H4 (cell line): ENCODE data around the gene PRIMA1. TPM values are rescaled to one million over a fixed set of nuclear protein-coding genes. Genes with fewer than 3 reads are reported as not detected.

Source experiments
- DNase-seq: peaks from one replicate; pipeline ENCODE4 v3.0.0-alpha.2; 2015; ENCODE audit warnings: low spot score
- total RNA-seq: library from RNA; depleted of rRNA; stranded (reverse); fragments of >200 nt; shearing (Covaris generic); gene quantifications from 2 replicates; pipeline ENCODE4 v1.2.3, GENCODE V29; 2014

The PRIMA1 gene
- total RNA-seq, 1 experiment from 2014 or later = 0.04 TPM

GRCh38 chr14:93732524-93732923 lies 55.8 kb downstream of the PRIMA1 start:
- no peak for DNase-seq

DNA sequence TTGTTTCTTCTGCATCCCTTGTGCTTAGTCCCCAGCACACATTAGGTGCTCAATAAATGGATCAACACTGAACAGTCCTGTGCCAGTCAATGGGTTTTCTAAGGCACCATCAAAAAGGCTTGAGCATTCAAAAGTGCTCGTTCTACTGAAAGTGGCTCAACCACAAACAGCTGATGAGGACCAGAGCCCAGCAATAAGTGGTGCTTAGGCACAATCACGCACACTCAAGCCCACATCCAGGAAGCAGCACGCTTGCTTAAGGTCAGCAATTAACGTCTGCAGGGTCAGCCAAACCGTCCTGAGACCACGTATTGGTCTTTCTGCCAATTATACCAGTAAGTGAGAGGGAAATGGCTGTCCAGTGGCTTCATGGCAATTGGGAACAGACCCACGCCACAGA lies 56.5 kb downstream of the PRIMA1 start:
- DNase-seq = no peak

DNA sequence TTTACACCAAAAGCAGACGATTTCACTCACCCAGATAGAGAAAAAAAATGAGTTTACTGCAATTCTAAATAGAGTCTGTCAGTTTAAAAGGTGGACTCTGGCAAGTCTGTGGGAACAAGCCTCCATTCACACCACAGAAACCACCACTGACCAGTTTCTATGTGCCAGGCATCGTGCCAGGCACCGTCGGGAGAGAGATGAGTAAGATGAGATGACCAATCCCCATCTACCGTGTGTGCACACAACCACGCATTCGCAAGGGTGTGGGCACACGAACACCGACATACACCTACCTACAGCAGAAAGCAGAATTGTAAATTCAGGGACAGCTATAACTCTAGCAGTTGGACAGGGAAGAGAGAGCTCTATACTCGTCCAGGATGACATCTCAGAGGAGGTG lies 58.3 kb downstream of the PRIMA1 start:
- DNase-seq = peak; percentile 43

DNA sequence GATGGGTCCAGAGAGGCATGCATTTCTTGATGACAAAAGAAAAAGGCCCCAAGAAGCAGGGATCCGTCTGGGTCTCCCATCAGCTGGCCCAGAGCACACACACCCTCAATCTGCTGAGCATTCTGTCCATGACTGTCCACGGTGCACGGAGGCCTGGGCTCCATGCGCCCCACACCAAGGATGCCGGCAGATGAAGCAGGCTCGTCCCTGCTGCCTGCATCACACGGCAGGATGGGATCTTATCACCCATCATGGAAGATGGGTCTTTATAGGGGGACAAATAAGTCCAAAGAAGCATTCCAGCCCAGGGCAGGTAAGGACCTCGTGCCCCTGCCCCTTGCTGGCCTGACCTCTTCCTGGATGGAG lies 59.7 kb downstream of the PRIMA1 start:
- DNase-seq = no peak

- no peak for DNase-seq
These were observed 60.2 kb downstream of the PRIMA1 start for GRCh38 chr14:93727917-93728650.

GRCh38 chr14:93727039-93727740 lies 61.1 kb downstream of the PRIMA1 start:
- no peak for DNase-seq

GRCh38 chr14:93725993-93726392 lies 62.3 kb downstream of the PRIMA1 start:
- no peak for DNase-seq

DNA sequence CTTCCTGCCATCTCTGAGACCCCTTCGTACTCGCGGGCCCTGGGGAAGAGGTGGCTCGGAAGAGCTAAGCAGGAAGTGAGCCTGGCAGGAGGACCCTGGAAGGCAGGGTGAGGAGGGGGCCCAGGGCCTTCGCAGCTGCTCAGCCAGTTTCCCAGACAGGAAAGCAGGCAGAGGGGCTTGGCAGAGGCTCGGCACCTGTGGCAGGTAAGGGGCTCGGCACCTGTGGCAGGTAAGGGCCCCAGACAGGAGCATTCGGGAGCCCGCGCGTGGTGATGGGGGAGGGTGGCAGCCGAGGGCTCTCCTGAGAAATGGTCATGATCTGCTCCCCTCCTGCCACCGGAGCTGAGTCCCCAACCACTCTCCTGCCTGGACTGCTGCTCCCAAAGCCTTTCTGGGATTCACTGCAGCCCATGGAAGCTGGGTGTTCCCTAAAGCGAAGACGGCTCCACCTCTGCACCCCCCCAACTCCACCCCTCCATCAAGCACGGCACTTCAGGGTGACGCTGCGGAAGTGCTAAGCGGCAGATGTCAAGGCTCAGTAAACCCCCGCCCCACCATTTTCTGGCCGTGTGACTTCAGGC lies 63.2 kb downstream of the PRIMA1 start:
- DNase-seq = no peak

GRCh38 chr14:93723001-93723400 lies 65.3 kb downstream of the PRIMA1 start:
- no peak for DNase-seq

DNA sequence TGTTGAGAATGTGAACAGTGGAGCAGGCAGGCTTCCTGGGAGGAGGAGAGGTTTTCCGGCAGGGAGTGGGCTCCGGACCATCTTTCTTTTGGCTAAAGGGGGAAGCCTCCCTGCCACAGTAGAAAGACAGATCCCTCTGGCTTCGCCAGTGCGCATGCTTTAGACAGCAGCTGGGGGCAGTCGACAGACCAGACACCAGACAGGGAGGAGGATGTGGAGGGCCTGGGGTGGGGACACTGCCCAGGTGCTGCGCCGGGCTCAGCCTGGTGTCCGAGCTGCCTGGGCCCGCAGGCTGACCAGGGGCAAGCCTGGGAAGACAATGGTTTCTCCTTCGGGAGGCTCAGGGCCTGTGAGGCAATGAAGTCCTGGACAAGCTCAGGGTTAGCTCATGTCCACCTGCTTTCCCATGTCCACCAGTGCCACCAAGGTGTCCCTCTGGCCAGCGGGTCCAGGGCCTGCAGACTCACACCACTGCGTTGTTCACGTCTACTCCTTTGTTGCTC lies 67.3 kb downstream of the PRIMA1 start:
- DNase-seq = no peak

GRCh38 chr14:93720076-93720815 lies 68.0 kb downstream of the PRIMA1 start:
- no peak for DNase-seq

GRCh38 chr14:93719256-93719655 lies 69.0 kb downstream of the PRIMA1 start:
- DNase-seq = no peak

GRCh38 chr14:93717668-93718320 lies 70.5 kb downstream of the PRIMA1 start:
- DNase-seq = no peak

DNA sequence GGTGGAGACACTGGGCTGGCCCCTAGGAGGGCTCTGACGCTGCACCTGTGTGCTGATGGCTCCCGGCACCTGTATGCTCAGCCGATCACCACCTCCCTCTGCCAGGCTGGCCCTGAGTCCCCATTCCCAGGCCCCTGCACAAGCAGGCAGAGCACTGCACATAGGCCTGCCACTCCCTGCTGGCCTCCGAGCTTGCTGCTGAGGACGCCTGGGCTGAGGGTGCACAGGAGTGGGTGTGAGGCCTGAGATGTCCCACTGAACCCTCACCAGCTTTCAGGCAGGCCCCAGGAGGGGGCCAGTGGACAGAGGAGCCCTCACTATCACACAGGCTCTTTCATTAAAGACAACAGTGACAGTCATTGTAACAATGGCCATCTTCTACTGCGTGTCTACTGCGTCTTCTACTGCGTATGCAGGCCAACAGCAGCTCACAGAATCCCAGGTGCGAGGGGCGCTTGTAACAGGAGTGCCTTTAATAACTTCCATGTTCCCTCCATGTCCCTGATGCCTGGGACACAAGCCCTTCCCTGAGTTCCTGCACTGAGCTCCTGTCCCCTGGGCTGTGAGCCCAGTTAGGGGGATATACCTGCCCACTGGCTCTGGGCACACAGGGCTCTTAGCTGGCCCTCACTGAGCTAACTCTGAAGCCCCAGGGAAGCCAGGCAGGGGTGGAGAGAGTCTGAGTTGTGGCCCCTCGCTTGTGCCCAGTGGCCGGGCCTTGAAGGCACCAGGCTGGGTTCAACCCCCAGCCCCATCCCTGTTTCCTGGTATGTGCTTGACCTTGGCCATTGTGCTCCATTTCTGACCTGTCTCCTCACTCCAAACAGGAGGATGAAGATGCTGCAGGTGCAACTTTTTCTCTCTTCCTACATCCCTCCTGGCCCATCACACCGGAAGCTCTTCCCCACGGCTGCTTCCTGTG lies 71.3 kb downstream of the PRIMA1 start:
- no peak for DNase-seq

DNA sequence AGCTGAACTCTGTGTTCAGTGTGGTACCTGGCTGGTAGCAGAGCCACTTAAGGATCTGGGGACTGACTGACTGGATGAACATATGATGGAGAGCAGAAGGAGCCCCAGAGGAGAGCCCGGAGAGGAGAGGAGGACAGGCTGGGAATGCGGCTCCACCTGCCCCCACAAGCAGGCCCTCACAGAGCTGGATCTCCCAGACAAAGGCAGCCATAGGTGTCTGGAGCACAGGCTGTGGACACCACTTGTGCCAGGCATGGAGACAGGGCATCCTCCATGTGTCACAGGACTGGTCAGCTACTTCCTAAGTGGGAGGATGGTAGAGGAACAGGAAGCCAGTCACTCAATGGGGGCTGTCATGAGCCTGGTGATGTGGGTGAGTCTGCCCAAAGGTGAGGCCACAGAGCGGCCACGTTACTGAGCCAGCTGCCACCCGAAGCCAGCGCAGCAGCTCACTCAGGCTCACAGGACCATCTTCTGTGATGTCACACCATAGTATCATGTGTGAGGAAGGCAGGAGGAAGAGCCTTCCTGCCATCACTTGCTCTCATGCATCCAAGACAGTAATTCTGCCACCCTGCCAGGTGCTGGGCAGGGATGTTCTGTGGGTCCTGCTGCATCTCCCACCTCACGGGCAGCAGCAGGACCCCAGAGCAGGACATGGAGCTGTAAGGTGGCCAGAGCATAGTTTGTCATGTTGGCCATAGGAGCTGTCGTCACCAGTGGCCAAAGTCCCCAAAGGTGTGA lies 72.1 kb downstream of the PRIMA1 start:
- DNase-seq = no peak

GRCh38 chr14:93715279-93715927 lies 72.9 kb downstream of the PRIMA1 start:
- DNase-seq = no peak

- no peak for DNase-seq
These were observed 73.7 kb downstream of the PRIMA1 start for GRCh38 chr14:93714605-93715004.

DNA sequence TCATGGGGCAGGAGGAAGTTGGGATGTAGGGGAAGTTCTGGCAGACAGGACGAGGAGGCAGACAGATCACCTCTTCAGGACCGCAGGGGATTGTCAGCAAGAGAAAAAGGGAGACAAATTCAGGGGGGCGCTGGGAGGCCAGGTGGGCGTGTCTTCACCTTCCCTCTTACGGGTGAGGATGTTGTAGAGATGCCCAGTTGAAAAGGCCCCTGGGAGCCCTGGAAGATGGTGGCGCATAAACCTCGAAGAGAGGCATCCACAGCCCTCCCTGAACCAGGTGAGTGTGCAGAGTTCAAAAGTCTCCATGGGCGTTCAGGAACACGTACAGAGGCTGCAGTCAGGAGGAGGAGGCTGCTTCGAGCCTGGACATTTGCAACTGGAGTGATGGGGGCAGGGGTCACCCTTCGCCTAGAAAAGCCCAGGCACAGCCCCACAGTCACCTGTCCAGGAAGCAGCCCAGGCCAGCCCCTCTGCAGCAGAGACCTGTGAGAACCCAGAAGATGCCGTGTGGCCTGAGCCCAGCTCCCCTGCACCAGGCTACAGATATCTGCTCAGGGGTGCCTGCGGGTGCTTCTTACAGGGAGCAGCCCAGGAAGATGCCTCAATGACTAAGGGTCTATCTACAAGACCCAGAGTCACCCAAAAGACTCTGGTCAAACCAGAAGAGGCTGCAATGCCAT lies 74.4 kb downstream of the PRIMA1 start:
- no peak for DNase-seq
